ENCODE data around the gene GPA33.

DNA sequence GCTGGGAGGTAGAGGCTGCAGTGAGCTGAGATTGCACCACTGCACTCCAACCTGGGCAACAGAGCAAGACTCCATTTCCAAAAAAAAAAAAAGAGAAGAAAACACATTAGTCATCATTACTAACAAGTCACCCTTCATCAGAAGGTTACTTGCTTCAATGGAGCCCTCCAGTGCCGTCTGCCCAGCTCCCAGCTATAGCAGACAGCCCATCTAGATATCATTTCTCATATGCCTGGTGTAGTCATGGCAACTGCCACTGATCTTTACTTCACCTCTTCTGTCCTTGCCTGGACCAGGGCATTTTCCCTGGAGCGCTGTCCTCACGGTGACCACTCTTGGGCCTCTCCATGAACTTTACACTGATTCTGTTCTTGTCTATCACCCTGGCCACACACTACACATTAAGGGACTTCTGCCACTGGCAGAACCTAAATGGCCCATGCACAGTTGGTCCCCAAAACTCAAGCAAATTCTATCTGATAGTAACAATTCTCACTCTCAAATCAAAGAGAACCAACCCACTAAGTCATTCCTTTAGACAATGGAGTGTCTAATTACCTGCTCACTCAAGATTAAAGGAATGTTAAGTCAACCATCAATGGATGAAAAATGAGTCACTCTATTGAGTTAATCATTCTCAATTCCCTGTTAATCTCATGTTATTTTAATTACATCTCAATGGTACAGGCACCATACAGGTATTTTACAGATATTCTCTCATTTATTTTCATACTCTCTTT, 12.9 kb downstream of the GPA33 start:
- TF ChIP-seq TCF12 (IDR thresholded peaks at IDR 0.05) = no peak
- TF ChIP-seq RFX5 (IDR thresholded peaks at IDR 0.05; ENCODE audit: low read length) = no peak
- TF ChIP-seq EP300 (IDR thresholded peaks at IDR 0.05; ENCODE audit: borderline replicate concordance in 1 of 2, low read depth in 1 of 2, low read length in 1 of 2) = no peak
- no peak for TF ChIP-seq RAD21 (IDR thresholded peaks at IDR 0.05; ENCODE audit: low read length)
- TF ChIP-seq ELF1 (IDR thresholded peaks at IDR 0.05) = no peak
- no peak for TF ChIP-seq MXI1 (IDR thresholded peaks at IDR 0.05; ENCODE audit: low read depth, low read length)

Measured in SK-N-SH (cell line).